GM18870 (cell line): ENCODE results near the gene KCNJ1.

Source experiments
- ATAC-seq: cut with Tn5 transposase; IDR thresholded peaks from one replicate; pipeline ENCODE4 v1.9.1; 2021; ENCODE audit warnings: moderate library complexity; ENCODE audit not compliant: unreplicated experiment

KCNJ1 gene

DNA sequence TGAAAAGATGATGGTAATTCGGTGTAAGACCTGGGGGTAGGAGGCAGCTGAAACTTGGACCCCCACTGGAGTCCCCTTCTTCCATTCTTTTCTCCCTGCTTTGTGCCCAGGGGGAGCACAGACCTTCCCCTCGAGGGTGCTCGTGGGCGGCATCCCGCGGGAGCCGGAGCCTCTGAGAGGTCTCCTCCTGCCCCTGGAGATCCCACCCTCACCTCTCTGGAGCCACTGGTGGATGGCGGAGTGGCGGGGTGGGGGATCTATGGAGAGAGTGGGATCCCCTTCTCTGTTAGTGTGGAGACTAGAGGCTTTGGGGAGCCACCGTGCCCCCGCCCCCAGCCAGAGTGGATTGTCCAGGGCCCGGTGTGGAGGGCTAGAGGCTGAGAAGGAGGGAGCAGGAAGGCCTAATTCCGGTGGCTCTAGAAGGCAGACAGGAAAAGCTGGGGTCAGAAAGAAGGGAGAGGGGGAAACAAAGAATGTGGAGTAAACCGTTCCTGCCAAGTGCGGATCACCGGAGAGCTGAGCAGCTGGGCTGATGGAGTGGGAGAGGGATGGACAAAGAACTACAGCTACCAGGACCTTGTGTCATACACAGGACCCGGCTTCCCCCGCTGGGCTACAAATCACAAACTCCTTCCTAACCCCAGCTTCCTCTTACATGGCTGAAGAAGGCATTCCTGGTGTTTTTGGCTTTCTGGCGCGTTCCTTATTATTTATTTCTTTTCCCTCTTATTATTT, 41.9 kb downstream of the KCNJ1 start:
- no peak for ATAC-seq

DNA sequence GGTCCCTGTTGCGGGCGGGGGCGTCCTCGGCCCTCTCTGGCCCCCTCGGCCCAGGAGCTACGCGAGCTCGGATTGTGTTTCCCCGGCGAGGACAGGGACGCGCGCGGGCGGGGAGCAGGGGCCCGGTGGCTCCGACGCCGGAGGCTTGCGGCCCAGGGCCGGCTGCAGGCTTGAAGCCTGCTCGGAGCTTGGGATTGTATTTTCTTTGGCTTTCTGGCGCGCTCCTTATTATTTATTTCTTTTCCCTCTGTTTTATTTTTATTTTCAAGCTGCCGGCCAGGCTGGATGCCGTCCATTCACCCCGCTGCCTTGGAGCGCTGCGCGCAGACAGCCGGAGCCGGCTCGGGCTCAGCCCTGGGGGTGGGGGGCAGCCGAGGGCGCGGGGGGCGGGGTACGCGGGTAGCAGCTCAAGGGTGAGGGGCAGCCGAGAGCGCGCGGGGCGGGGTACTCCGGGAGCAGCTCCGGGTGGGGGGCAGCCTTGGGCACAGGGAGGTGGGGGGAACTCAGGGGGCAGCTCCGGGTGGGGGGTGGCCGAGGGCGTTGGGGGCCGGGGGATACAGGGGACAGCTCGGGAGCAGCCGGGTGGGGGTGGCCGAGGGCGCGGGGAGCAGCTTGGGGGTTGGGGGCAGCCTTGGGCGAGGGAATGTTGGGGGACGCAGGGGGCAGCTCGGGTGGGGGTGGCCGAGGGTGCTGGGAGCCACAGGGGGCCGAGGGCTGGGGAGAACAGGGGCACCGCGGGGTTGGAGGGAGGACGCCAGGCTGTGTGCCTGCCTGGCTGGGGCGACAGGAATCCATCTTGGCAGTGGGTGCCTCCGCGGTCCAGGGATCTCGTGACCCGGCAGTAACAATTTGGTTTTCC, 42.7 kb downstream of the KCNJ1 start:
- ATAC-seq = no peak

DNA sequence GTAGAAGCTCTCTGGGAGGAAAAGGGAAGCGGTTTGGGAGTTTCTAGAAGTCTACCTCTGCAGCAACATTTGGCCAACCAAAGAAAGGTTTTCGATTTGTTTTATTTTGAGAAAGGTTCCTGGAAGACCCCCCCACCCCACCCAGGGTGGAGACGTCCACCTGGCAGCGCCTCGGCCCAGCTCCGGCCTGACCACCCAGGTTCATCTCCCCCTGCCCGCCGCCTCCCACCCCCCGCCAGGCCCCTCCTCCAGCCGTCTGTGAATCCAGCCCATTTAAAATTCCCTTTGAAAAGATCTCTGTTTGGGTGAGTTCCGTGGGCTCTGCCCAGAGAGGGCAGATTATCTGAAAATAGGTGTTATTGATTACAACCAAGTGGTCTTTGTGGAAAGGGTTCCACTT, 43.3 kb downstream of the KCNJ1 start:
- ATAC-seq = no peak

DNA sequence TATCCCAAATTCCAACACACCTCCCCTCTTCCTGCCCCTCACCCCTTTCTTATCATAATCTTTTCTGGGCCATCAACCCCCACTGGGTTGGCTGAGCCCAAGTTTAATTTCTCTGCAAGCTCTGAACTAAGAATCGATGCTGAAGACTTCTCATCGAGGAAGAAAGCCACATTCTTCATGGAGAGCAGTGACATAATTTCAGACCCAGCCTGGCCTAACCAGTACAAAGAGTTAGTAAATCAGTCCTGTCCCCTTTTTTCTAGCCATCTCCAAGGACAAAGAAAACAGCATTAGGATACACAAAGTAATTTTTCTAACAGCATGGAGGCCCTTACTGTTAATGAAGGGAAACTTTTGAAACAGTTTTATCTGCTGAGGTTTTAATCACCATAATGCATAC, 45.0 kb downstream of the KCNJ1 start:
- ATAC-seq = no peak

DNA sequence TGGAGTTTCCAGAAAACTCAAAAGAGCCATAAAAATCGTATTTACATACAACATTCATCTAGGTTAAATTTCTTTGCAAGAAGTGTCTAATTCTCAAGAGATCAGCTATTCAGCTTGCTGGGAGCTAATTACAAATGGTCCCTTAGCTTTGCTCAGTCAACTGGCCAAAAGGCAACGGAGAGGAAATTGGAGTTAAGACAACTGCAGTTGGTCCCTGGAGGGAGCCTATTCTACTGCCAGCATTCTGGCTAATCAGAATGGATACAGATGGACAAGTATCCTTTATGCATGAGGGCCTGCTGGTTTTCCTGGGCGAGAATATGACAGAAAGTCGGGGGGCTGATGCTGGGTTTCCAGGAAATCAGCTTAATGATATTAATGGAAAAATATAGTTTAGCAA, 45.5 kb downstream of the KCNJ1 start:
- ATAC-seq = no peak

DNA sequence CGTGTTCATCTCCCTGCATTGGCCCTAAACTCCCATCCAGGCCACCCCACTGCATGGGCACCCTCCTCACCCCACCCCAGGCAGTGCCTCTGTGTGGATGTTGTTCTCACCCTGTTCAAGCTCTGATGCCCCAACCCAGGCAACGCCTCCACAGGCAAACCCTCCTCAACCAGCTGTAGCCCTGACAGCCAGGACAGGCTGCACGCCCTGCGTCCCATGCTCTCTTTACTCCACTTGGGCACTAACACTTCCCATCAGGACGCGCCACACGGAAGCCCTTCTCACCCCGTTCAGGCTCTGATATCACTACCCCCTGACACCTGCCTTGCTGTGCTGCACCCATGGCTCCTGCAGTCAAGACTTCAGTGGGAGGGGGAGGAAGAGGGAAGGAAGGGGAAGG, 47.9 kb downstream of the KCNJ1 start:
- no peak for ATAC-seq

DNA sequence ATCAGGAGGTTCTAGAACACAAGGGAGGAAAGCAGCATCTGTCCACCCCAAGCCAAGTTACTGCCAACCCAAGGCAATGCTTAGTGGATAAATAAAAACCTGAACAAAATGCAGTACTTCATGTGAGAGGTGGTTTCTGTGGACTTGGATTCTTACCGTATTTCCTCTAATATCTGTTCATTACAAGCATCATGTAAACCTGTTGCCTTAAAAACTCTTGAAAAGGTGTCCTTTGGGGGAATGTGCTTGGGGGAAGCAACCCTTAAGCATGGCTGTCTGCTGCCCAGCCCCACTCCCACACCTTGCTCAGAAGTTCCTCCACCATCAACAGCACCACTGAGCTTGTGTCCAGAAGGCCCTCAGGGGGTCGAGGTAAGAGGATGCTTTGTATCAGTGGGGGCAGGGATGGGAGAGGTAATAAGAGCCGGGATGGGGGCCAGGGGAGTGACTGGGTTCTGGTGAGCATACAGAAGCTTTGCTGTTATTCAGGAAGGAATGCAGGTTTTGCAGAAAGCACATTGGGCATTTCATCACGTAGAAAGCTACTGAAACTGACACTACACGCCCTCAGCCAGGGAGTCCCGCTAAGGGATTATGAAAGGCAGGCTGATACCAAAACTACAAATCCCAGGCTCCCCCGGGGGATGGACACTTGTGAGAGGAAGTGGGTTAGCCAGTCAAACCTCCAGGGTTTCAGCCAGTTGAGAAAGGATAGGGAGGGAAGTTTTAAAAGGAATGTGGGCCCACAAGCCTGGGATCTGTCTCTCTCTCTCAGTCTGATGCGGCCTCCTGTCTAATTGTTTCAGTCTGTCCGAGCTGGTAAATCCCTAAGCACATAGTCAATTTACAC, 52.0 kb downstream of the KCNJ1 start:
- no peak for ATAC-seq

DNA sequence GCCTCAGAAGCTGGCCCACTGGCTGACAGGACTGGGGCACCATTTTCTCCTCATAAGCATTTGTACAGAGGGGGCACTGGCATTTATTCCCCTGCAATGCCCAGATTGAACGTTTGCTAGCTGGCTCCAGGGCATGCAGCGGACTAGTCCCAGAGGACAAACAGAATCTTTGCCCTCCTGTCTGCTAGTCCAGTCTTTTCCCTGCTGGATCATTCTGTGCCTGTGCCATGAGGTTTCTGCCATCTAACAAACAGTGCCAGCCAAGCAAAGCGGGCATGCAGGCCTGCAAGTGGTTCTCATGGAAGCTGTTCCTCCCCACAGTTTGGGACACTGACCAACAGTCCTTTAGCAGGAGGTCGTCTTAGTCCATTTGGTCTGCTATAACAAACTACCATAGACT, 53.4 kb downstream of the KCNJ1 start:
- ATAC-seq = no peak

DNA sequence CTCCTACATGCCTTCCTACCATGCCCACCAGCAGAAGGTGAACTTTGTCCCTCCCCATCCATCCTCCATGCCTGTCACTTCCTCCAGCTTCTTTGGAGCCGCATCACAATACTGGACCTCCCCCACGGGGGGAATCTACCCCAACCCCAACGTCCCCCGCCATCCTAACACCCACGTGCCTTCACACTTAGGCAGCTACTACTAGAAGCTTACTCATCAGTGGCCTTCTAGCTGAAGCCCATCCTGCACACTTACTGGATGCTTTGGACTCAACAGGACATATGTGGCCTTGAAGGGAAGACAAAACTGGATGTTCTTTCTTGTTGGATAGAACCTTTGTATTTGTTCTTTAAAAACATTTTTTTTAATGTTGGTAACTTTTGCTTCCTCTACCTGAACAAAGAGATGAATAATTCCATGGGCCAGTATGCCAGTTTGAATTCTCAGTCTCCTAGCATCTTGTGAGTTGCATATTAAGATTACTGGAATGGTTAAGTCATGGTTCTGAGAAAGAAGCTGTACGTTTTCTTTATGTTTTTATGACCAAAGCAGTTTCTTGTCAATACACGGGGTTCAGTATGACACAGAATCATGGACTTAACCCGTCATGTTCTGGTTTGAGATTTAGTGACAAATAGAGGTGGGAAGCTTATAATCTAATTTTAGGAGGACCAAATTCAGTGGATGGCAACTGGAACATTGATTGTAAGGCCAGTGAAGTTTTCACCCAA, 56.1 kb downstream of the KCNJ1 start:
- ATAC-seq = no peak

DNA sequence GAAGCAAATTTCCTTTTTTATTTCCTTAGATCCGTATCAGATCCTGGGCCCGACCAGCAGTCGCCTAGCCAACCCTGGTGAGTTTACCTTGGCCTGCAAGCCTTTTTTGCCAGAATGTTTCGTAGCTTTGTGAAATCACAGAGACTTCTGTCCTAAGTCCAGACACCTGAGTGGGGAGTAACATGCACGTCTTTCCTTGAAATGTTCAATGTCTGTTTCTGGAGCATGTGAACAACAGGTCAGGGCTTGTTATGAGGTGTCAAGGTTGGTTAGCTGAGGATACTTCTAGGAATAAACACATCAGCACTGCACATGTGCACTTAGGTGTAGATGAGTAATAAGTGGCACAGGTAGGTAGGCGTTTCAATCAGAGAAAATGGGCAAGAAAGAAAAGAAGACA, 58.0 kb downstream of the KCNJ1 start:
- ATAC-seq = no peak

DNA sequence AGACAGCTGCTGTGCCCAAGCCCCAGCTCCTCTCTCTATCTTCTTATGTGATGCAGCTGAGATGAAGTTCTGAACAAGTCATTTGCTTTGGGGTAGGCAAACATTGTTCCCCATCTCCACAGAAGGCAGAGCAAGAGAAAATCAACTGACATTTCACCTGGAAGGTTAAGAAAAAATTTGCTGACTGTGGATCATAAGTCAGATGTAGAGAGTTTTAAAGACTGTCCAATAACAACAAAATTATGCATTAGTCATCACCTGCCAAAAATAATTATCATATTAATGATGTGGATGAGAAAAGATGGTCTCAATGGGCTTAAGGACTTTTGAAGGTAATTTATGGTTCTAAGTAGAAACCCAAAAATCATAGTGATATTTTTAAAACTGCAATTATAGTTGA, 59.2 kb downstream of the KCNJ1 start:
- ATAC-seq = no peak

DNA sequence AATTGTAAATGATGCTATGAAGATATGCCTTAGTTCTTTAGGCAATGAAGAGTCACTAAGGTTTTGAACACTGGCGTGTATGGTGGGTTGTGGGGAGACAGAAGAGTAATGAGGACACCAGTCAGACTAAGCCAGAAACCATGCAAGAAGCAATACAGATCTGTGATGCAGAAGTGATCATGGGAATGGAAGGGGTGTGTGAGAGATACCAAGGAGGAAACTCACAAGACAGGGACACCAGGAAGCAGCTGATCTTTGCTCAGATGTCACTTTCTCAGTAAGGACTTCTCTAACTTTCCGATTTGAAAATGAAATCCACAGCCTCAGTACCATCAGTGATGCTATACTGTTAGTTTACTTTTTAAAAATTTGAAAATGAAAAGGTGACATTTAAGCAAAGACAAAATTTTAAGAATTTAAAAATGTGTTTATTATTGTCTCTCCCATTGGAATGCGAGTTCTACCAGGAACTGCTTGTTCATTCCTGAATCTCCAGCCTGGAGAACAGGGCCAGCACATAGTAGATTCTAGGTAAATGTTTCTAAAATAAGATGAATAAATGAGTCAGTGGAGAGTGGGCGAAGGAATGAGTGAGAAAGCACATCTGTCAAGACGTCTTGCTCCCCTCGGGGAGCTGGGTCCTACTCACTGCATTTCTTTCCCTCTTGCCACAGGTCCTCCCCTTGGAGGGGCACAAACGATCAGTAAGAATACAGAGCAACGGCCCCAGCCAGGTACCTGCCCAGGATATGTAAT, 60.4 kb downstream of the KCNJ1 start:
- no peak for ATAC-seq

DNA sequence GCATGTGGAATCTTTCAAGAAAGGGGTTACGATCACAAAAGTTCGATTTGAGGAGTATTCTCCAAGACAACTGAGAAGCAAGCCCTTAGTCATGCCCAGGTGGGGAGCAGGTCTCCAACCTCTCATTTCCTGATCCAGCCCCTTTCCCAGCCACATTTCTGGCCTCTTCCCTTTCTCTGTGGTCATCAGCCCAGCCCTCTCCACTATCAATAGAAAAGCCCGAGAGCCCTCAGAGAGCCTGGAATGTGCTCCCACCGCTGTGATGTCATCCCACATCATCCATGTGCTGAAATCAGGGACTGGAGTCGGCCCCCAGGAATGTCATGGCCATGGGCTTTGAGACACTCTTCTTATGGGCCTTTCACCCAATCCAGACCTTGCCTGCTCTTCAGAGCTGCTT, 62.6 kb downstream of the KCNJ1 start:
- ATAC-seq = no peak

DNA sequence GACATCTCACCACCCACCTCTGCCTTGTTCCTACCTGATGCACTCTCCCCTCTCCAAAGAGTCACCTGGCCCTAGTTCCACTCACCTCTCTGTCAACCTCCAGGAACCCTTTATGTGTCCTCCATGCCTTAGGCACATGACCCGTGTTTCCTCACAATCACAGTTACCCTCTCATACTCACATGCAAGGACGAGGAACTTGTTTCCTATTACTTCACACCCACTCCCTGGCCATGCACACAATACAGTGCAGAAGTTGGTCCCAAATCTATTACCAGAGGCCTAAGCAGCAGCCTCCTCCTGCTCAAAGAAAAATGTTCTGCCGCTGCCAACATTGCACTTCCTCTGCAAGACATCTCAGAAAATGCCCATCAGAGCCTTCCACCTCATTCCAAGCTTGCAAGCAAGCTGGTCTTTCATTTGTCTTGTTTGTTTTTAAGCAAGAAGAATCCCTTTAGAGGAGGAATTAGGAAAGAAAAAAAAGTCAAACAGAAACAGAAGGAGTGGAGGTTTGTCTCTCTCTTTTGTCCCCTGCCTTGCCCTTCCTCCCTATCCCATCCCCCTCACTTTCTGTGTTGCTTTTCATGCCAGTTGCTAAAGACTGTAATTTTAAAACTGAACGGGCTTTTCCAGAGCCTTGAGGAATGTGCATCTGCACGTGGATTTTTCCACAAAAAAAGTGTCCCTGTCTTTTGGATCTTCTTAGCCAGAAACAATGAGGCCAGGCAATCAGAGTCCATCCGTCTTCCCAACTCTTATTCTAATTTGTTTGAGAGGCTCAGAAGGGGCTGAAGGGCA, 63.4 kb downstream of the KCNJ1 start:
- no peak for ATAC-seq

DNA sequence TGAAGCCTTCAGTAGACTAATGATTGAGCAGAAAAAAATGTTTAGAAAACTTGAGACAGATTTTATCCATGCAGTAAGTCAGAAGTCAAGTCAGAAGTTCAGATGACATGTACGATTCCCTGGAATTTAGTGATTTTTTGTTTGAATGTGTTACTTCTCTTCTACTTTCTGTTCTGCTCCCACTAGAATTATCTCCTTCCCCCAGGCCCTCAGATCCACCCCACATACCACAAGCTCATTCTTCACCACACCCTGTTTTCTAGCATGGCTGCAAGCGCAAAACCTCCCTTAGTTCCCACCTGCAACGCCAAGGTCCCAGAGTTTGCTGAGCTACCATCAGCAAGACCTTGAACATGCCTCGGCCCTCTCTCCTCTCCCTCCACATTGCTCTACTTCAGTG, 64.1 kb downstream of the KCNJ1 start:
- no peak for ATAC-seq

DNA sequence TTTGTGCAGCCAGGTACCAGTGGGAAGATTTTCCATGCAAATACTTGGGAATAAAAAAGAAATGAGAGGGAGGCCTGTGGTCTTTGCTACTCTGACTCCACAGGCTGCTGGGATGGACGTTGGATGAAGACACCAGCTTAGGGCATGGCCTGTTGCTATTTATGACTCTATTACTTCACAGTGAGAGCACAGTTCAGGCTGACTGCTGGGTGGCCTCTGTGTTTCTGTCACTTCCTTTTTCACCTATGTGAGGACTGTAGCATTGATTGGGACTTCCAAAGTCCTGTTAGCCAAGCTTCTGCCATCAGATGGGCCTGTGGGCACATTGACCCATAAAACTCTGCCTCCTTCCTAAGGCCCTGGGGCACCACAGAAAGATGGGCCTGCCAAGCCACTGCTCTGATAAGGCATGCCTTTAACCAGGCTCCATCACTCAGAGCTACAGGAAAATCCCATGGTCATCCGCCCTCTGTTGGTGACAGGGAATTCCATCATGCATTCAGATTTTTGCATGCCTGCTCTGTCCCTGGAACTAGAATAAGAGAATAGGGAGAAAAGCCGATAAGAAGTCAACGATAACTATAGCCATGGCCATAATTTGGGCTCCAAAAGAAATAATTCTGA, 64.6 kb downstream of the KCNJ1 start:
- ATAC-seq = no peak

DNA sequence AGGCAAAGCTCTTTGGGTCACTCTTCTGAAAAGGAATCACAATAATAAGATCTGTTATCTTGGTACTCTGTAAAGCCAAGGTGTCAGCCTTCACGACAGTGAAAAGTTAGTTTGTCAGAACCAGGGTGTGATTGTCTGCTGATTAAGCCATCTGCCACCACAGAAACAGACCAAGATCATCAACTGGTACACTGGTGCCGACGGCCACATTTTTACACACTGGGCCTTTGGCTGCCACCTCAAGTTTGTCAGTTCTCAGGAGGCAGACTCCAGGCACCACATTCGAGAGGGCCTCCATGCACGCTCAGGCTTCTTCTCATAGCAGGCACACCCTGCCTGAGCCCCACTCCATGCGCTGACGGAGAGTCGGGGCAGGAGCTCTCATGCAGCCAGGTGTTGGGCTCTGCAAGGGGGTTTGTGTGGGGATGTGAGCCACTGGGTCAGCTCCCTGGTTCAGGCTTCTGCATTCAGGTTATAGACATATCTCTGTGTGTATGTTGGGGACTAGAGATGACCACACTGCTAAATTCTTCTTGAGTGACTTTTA, 66.2 kb downstream of the KCNJ1 start:
- no peak for ATAC-seq

DNA sequence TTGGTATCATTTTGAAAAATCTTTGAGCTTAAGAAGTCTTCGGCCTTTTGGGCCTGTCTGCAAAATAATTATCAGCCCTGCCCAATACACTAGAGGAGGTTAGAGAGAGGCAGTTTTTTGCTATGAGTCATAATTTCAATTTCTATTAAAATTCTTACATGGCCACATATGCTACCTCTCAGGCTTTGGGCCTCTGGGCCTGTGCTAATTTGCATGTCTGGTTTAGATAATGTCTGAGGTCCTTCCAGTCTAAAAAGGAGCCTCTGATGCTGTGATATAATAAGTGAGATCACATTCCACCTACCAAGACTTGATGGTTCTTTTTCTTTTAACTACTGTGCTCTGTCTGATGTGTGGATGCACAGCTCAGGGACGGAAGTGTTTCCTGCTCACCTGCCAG, 70.8 kb downstream of the KCNJ1 start:
- peak; percentile 99 for ATAC-seq

DNA sequence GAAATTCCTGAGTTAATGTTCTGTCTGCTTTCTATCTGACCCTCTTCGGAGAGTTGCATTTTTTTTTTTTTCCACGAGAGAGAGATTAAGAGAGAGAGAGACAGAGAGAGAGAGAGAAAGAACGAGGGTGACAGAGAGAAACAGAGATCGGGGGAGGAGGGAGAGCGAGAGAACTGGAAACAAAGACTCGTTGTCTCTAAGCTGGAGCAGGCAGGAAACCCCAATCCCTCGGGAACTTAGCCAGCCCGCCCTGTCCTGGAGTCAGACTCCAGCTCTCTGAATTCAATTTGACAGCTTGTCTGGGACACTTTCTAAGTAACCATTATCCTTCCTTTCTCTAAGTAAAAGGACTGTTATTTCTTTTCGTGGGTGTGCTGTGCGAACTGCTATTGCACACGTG, 76.9 kb downstream of the KCNJ1 start:
- no peak for ATAC-seq
